Endothelial cell of umbilical vein (primary cell): ENCODE results near the gene UBAC1. TPM values are rescaled to one million over a fixed set of nuclear protein-coding genes. Genes with fewer than 3 reads are reported as not detected.

Source experiments
- BruUV-seq: library from RNA; stranded (reverse); fragments of 400-500 nt; replicated peaks from 2 replicates; lab custom pipeline; 2021; lab: Mats Ljungman, UMichigan
- CTCF ChIA-PET: fragments of 300-600, 350-600 bp; sonication (Branson Sonifier 250); formaldehyde crosslinking; loops from one replicate; lab custom pipeline; 2021; ENCODE audit warnings: antibody characterized with exemption, inconsistent platforms; lab: Charles Lee
- POLR2A ChIA-PET: fragments of 300-600, 350-600 bp; sonication (Branson Sonifier 250); formaldehyde crosslinking; loops from one replicate; lab custom pipeline; 2021; ENCODE audit warnings: antibody characterized with exemption, inconsistent platforms; lab: Charles Lee
- DNase-seq: peaks from one replicate; pipeline ENCODE4 v3.0.0-alpha.2; 2011; ENCODE audit warnings: low read depth, low spot score
- FAIRE-seq: peaks from 2 replicates; lab custom pipeline; 2011; peaks lifted over from hg19 to GRCh38; lab: Jason Lieb, UNC
- H2AFZ ChIP-seq: 2 replicates; pipeline ENCODE4 v1.6.0; 2012; ENCODE audit warnings: low read depth, low read length, control low read depth, inconsistent platforms
- H3K27ac ChIP-seq: 2 replicates; pipeline ENCODE4 v1.5.1; 2011; ENCODE audit warnings: low read depth, mild to moderate bottlenecking, control low read depth, low read length, moderate library complexity; ENCODE audit not compliant: insufficient read depth
- H3K27me3 ChIP-seq, 2 experiments: 2 replicates each; pipeline versions ENCODE4 v1.6.0 to v1.6.1; 2011; ENCODE audit warnings: low read length in 2 of 2, mixed read lengths in 1 of 2; ENCODE audit not compliant: control insufficient read depth in 2 of 2, insufficient read depth in 2 of 2
- H3K36me3 ChIP-seq, 2 experiments: 2 replicates in 1 of 2; 3 replicates in 1 of 2; pipeline ENCODE4 v1.5.1; 2011; ENCODE audit warnings: low read length in 2 of 2, mild to moderate bottlenecking in 1 of 2, moderate library complexity in 1 of 2; ENCODE audit not compliant: control insufficient read depth in 2 of 2, insufficient read depth in 2 of 2; ENCODE audit errors: extremely low read depth in 1 of 2
- H3K4me1 ChIP-seq: 3 replicates; pipeline ENCODE4 v1.5.1; 2011; ENCODE audit warnings: mild to moderate bottlenecking, low read length; ENCODE audit not compliant: control insufficient read depth, insufficient read depth; ENCODE audit errors: extremely low read depth
- H3K4me2 ChIP-seq: 2 replicates; pipeline ENCODE4 v1.6.1; 2011; ENCODE audit warnings: low read length, control low read depth, mixed read lengths; ENCODE audit not compliant: insufficient read depth
- H3K4me3 ChIP-seq, 3 experiments: fragments of 200-600 bp in 1 of 3; sonication (generic), shearing (Covaris generic) in 1 of 3; replicated peaks in 1 of 3; 2 replicates each; pipeline ENCODE4 v1.5.1; 2011 to 2016; ENCODE audit warnings: control low read depth in 3 of 3, low read length in 3 of 3, mild to moderate bottlenecking in 2 of 3, inconsistent platforms in 1 of 3, low read depth in 1 of 3, moderate library complexity in 1 of 3; ENCODE audit not compliant: insufficient read depth in 1 of 3
- H3K79me2 ChIP-seq: 2 replicates; pipeline ENCODE4 v1.6.0; 2012; ENCODE audit warnings: low read length, inconsistent platforms; ENCODE audit not compliant: control insufficient read depth, insufficient read depth
- H3K9ac ChIP-seq: replicated peaks from 2 replicates; pipeline ENCODE3; 2011; ENCODE audit warnings: low read length, control low read depth; ENCODE audit not compliant: insufficient read depth; ENCODE audit errors: extremely low read depth
- H3K9me1 ChIP-seq: replicated peaks from 3 replicates; pipeline ENCODE4 v1.6.0; 2011; ENCODE audit warnings: mild to moderate bottlenecking, low read length; ENCODE audit not compliant: control insufficient read depth, insufficient read depth; ENCODE audit errors: extremely low read depth
- H3K9me3 ChIP-seq: replicated peaks from 2 replicates; pipeline ENCODE4 v1.5.1; 2012; ENCODE audit warnings: low read length, inconsistent platforms; ENCODE audit not compliant: control insufficient read depth, insufficient read depth
- H4K20me1 ChIP-seq: replicated peaks from 2 replicates; pipeline ENCODE3; 2011; ENCODE audit warnings: mild to moderate bottlenecking, low read length; ENCODE audit not compliant: control insufficient read depth, insufficient read depth; ENCODE audit errors: extremely low read depth
- CTCF ChIP-seq, 2 donors: IDR thresholded peaks; 1 replicate in 1 of 2; 2 replicates in 1 of 2; pipeline ENCODE4 v1.5.1; 2011; ENCODE audit warnings: low read length in 2 of 2, mild to moderate bottlenecking in 2 of 2, moderate library complexity in 2 of 2, control low read depth in 1 of 2, inconsistent platforms in 1 of 2, low read depth in 1 of 2; ENCODE audit not compliant: insufficient read depth in 1 of 2; ENCODE audit errors: extremely low read depth in 1 of 2
- EZH2 ChIP-seq: IDR thresholded peaks from 2 replicates; pipeline ENCODE4 v1.6.1; 2012; ENCODE audit warnings: borderline replicate concordance, low read depth, mild to moderate bottlenecking, moderate library complexity, low read length, inconsistent platforms; ENCODE audit not compliant: severe bottlenecking
- FOS ChIP-seq: IDR thresholded peaks from 2 replicates; pipeline ENCODE4 v1.6.1; 2011; ENCODE audit warnings: mild to moderate bottlenecking, low read length, moderate library complexity, borderline replicate concordance; ENCODE audit not compliant: insufficient read depth
- GATA2 ChIP-seq: IDR thresholded peaks from 2 replicates; pipeline ENCODE4 v1.7.0; 2011; ENCODE audit warnings: low read depth, mild to moderate bottlenecking, moderate library complexity, mixed read lengths, low read length; ENCODE audit not compliant: insufficient read length, insufficient read depth
- JUN ChIP-seq: IDR thresholded peaks from 2 replicates; pipeline ENCODE4 v1.6.1; 2011; ENCODE audit warnings: borderline replicate concordance, low read depth; ENCODE audit not compliant: insufficient read length, insufficient read depth
- MAX ChIP-seq: IDR thresholded peaks from 2 replicates; pipeline ENCODE4 v1.6.1; 2011; ENCODE audit not compliant: insufficient read depth, insufficient read length
- MYC ChIP-seq: IDR thresholded peaks from one replicate; pipeline ENCODE4 v1.6.1; 2011; ENCODE audit warnings: mild to moderate bottlenecking, low read depth, low read length
- POLR2A ChIP-seq: IDR thresholded peaks from 2 replicates; pipeline ENCODE4 v1.6.1; 2012; ENCODE audit warnings: low read depth, mild to moderate bottlenecking, control low read depth, low read length
- POLR2AphosphoS5 ChIP-seq: IDR thresholded peaks from 2 replicates; pipeline ENCODE4 v1.6.1; 2012; ENCODE audit warnings: low read depth, mild to moderate bottlenecking, control low read depth, low read length, moderate library complexity; ENCODE audit not compliant: insufficient read depth
- dilution Hi-C: fragments of 300-500 bp; cut with MboI; formaldehyde crosslinking; loops from one replicate; pipeline ENCODE4 v1.15.0; 2019; ENCODE audit warnings: low sequenced_read_pairs; ENCODE audit not compliant: extremely low pct_ligation_motif_present
- intact Hi-C: fragments of 100-400 bp; cut with micrococcal nuclease; formaldehyde crosslinking; loops from one replicate; pipeline ENCODE4 v1.10.0; 2022
- polyA plus RNA-seq, 4 experiments: library from polyadenylated mRNA; depleted of rRNA in 3 of 4; stranded (reverse) in 3 of 4; unstranded in 1 of 4; fragments of >200 nt; gene quantifications; 2 replicates each; pipeline versions ENCODE4 v1.2.1 to v1.2.3, GENCODE V29; 2011 to 2012; ENCODE audit warnings: missing spikeins in 1 of 4
- total RNA-seq: library from RNA; stranded (reverse); gene quantifications from 2 replicates; pipeline ENCODE4 v1.2.3, GENCODE V29; 2021

Gene UBAC1
- total and polyA plus RNA-seq, 2 donors (not counting 3 experiments of a cell fraction or from before 2014, with no cell fraction given), result 39.5 to 56.7 TPM

GRCh38 chr9:135888766-135889394 is 72.3 kb downstream of the UBAC1 start:
- FAIRE-seq (no peak), DNase-seq (no peak)
- Histone ChIP-seq H3K9ac (no peak overlapping the region), H3K79me2 (peaks cover 98% of the 10 kb centered on the region), H3K27me3 (no peaks in the 10 kb centered on the region), H3K9me3 (no peaks in the 10 kb centered on the region), H3K4me1 (peaks cover 18% of the 10 kb centered on the region), H4K20me1 (peaks cover 1% of the 10 kb centered on the region), H3K4me2 (no peak overlapping the region), H3K4me3 (no peak overlapping the region), H3K9me1 (no peaks in the 10 kb centered on the region), H3K36me3 (no peaks in the 10 kb centered on the region), H3K27ac (no peak overlapping the region), H2AFZ (no peak overlapping the region)
- POLR2A ChIA-PET, result no interaction called here
- TF ChIP-seq EZH2, result no peak
- TF ChIP-seq JUN, result no peak
- no peak for TF ChIP-seq GATA2
- TF ChIP-seq FOS, result no peak
- no peak for TF ChIP-seq MYC
- no peak for TF ChIP-seq MAX
- TF ChIP-seq CTCF (IDR thresholded peaks at IDR 0.05; ENCODE audit: extremely low read depth in 1 of 2, insufficient read depth in 1 of 2, low read depth in 1 of 2, low read length in 2 of 2), result no peak
- TF ChIP-seq POLR2A, result no peak
- no peak for TF ChIP-seq POLR2AphosphoS5
- BruUV-seq, result no TSS peak
- CTCF ChIA-PET, result interaction anchor here (1.0 to 1.3 kb wide), 2 partner anchors 9 to 25 kb away, joined by 3 to 4 read pairs; no protein-coding TSS in a partner anchor
- dilution Hi-C loops (no loop called here), intact Hi-C loops (no loop called here)
